OCI-LY1 (cell line): ENCODE measurements around the gene QKI.

Experiments
- EZH2 ChIP-seq: fragments of 200-600 bp; sonication (generic), shearing (Covaris generic); IDR thresholded peaks from 2 replicates; pipeline ENCODE4 v1.8.0; 2017; ENCODE audit warnings: borderline replicate concordance, mixed run types, mild to moderate bottlenecking, antibody characterized with exemption, low read length, moderate library complexity, mixed read lengths
- TF ChIP-seq, protein P1 (sequence below): fragments of 200-600 bp; sonication (generic), shearing (Covaris generic); IDR thresholded peaks from 2 replicates; pipeline ENCODE4 v1.5.1; 2017; ENCODE audit warnings: mild to moderate bottlenecking, antibody characterized with exemption, low read length, moderate library complexity, mixed read lengths

DNA sequence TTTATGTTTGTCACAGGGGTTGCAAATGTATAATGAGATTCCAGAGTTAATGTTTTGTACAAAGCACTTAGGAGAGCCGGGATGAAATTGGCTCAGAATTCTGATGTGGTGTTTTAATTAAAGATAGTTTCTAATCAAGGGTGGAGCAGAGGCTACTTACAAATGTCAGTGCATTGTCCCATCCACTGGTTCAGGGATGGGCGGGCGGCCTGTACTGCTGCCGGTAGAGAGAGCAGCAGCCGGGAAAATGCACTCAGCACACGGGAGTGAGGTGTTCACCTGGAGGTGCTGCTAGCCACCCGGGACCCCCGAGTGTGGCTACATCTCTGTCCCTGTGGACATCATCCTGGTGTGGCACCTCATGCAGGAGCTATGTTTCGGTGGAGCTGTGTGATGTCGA lies 193.3 kb downstream of the QKI start:
- TF ChIP-seq, protein P1, sequence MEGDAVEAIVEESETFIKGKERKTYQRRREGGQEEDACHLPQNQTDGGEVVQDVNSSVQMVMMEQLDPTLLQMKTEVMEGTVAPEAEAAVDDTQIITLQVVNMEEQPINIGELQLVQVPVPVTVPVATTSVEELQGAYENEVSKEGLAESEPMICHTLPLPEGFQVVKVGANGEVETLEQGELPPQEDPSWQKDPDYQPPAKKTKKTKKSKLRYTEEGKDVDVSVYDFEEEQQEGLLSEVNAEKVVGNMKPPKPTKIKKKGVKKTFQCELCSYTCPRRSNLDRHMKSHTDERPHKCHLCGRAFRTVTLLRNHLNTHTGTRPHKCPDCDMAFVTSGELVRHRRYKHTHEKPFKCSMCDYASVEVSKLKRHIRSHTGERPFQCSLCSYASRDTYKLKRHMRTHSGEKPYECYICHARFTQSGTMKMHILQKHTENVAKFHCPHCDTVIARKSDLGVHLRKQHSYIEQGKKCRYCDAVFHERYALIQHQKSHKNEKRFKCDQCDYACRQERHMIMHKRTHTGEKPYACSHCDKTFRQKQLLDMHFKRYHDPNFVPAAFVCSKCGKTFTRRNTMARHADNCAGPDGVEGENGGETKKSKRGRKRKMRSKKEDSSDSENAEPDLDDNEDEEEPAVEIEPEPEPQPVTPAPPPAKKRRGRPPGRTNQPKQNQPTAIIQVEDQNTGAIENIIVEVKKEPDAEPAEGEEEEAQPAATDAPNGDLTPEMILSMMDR, result no peak
- TF ChIP-seq EZH2, result no peak
